ENCODE results near the gene WDR73. TPM values are rescaled to one million over a fixed set of nuclear protein-coding genes. Genes with fewer than 3 reads are reported as not detected.

Gene WDR73
- total and polyA plus RNA-seq, 2 of the 8 experiments (the other 6 are each of a cell fraction or from before 2014, with no cell fraction given), result 22.7 to 23.1 TPM

GRCh38 chr15:84645997-84646396 lies 8.1 kb downstream of the WDR73 start (continued):
- TF ChIP-seq BACH1 (IDR thresholded peaks at IDR 0.05; ENCODE audit: low read length) (no peak), CTBP2 (IDR thresholded peaks at IDR 0.05; ENCODE audit: borderline replicate concordance, insufficient read depth, insufficient read length, low read length) (no peak), SIX5 (IDR thresholded peaks at IDR 0.05; ENCODE audit: low read depth, low read length) (no peak), NANOG (IDR thresholded peaks at IDR 0.05; ENCODE audit: insufficient read depth, low read depth, low read length, poor library complexity, severe bottlenecking) (no peak), EZH2 (IDR thresholded peaks at IDR 0.05; ENCODE audit: low read depth, low read length, severe bottlenecking) (no peak), SP4 (IDR thresholded peaks at IDR 0.05; ENCODE audit: low read length) (no peak)
